ENCODE results near the gene MRTFB.

DNA sequence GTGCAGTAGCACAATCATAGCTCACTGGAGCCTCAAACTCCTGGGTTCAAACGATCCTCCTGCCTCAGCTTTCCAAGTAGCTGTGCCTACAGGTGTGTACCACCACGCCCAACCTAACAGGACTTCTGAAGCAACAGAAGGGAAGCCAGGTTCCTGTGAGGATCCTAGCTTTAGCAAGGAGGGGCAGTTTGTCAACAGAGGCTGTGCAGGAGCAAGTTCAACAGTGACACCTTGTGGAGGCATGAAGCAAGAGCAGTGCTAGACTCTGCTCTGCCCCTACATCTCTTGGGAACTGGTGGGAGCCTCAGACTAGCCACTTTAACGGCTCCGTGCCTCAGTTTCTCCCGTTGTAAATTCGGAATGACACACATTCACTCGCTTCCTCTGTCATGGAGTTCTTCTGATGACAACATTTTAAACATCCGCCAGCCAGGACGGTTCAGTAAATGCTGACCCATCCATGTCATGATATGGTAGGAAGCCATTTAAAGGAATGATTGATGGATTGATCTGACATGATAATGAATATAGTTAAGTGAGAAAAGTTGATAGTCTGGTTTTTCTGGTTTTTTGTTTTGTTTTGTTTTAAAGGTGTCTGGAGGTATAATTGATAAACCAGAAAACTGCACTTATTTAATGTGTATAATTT, 218.7 kb downstream of the MRTFB start:
- TF ChIP-seq, protein P1, sequence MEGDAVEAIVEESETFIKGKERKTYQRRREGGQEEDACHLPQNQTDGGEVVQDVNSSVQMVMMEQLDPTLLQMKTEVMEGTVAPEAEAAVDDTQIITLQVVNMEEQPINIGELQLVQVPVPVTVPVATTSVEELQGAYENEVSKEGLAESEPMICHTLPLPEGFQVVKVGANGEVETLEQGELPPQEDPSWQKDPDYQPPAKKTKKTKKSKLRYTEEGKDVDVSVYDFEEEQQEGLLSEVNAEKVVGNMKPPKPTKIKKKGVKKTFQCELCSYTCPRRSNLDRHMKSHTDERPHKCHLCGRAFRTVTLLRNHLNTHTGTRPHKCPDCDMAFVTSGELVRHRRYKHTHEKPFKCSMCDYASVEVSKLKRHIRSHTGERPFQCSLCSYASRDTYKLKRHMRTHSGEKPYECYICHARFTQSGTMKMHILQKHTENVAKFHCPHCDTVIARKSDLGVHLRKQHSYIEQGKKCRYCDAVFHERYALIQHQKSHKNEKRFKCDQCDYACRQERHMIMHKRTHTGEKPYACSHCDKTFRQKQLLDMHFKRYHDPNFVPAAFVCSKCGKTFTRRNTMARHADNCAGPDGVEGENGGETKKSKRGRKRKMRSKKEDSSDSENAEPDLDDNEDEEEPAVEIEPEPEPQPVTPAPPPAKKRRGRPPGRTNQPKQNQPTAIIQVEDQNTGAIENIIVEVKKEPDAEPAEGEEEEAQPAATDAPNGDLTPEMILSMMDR (IDR thresholded peaks at IDR 0.05), result peak in 3 of 7 experiments; percentile 12 to 24 (median 22)
- TF ChIP-seq POLR2A (IDR thresholded peaks at IDR 0.05) (no peak), EP300 (IDR thresholded peaks at IDR 0.05) (no peak)

Data from stomach (tissue), 4 donors.